ENCODE data around the gene OCLN. TPM values are rescaled to one million over a fixed set of nuclear protein-coding genes. Genes with fewer than 3 reads are reported as not detected.

OCLN gene
- total RNA-seq, 1 experiment from 2014 or later, result 56.7 TPM

DNA sequence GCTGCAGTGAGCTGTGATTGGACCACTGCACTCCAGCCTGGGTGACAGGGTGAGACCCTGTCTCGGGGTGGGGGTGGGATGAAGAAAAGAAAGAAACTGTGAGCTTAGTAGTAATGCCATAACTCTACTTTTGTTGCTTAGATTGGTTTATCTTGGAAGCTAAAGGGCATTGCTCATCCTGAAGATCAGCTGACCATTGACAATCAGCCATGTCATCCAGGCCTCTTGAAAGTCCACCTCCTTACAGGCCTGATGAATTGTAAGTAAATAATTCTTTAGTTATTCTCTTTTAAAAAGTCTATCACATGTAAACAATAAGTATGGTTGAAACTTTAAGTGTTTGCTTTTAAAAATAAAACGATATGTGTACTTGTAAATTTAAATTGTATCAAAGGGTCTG is 11.4 kb downstream of the OCLN start:
- CTCF ChIA-PET, result no interaction called here
- H3K9me2 ChIP-seq (ENCODE audit: insufficient read depth), result no peaks in the 10 kb centered on the region
- H3K27ac ChIP-seq (ENCODE audit: low read depth, low read length), result no peak overlapping the region
- POLR2A ChIA-PET, result interaction anchor here (2.1 kb wide), 1 partner anchor 14 kb away, joined by 5 read pairs; no protein-coding TSS in a partner anchor
- no peak overlapping the region for H2AFZ ChIP-seq (ENCODE audit: low read depth, low read length, poor library complexity, severe bottlenecking)
- no peaks in the 10 kb centered on the region for H4K20me1 ChIP-seq (ENCODE audit: insufficient read depth)
- no TSS peak for BruUV-seq (replicated peaks)
- peaks cover 41 to 47% of the 10 kb centered on the region in 2 experiments for H3K4me1 ChIP-seq (ENCODE audit: control insufficient read depth in 1 of 2, insufficient read depth in 2 of 2, low read length in 2 of 2)
- RAD21 ChIA-PET (ENCODE audit: low non-redundant PET in 1 of 2, low total read pairs in 2 of 2, uncharacterized antibody in 2 of 2, unreplicated experiment in 2 of 2), result no interaction called here
- no peak for TF ChIP-seq ELF1 (IDR thresholded peaks at IDR 0.05; ENCODE audit: borderline replicate concordance, low read depth)
- TF ChIP-seq YY1 (IDR thresholded peaks at IDR 0.05; ENCODE audit: extremely low read depth, insufficient replicate concordance, low read depth, low read length), result no peak
- TF ChIP-seq, protein P1, sequence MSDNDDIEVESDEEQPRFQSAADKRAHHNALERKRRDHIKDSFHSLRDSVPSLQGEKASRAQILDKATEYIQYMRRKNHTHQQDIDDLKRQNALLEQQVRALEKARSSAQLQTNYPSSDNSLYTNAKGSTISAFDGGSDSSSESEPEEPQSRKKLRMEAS (IDR thresholded peaks at IDR 0.05), result no peak
- TF ChIP-seq RAD21 (IDR thresholded peaks at IDR 0.05; ENCODE audit: low read depth), result no peak
- no peak for TF ChIP-seq FOSL1 (IDR thresholded peaks at IDR 0.05; ENCODE audit: low read depth)
- TF ChIP-seq POLR2AphosphoS5 (IDR thresholded peaks at IDR 0.05; ENCODE audit: low read depth, low read length), result no peak
- TF ChIP-seq EZH2 (IDR thresholded peaks at IDR 0.05), result no peak
- TF ChIP-seq, protein P2, sequence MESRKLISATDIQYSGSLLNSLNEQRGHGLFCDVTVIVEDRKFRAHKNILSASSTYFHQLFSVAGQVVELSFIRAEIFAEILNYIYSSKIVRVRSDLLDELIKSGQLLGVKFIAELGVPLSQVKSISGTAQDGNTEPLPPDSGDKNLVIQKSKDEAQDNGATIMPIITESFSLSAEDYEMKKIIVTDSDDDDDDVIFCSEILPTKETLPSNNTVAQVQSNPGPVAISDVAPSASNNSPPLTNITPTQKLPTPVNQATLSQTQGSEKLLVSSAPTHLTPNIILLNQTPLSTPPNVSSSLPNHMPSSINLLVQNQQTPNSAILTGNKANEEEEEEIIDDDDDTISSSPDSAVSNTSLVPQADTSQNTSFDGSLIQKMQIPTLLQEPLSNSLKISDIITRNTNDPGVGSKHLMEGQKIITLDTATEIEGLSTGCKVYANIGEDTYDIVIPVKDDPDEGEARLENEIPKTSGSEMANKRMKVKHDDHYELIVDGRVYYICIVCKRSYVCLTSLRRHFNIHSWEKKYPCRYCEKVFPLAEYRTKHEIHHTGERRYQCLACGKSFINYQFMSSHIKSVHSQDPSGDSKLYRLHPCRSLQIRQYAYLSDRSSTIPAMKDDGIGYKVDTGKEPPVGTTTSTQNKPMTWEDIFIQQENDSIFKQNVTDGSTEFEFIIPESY (IDR thresholded peaks at IDR 0.05; ENCODE audit: extremely low read depth, insufficient replicate concordance, low read length), result no peak
- TF ChIP-seq EGR1 (IDR thresholded peaks at IDR 0.05; ENCODE audit: low read depth), result no peak
- no peak for TF ChIP-seq CEBPB (IDR thresholded peaks at IDR 0.05; ENCODE audit: low read depth)
- TF ChIP-seq, protein P3, sequence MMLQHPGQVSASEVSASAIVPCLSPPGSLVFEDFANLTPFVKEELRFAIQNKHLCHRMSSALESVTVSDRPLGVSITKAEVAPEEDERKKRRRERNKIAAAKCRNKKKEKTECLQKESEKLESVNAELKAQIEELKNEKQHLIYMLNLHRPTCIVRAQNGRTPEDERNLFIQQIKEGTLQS (IDR thresholded peaks at IDR 0.05), result no peak
- TF ChIP-seq, protein P4, sequence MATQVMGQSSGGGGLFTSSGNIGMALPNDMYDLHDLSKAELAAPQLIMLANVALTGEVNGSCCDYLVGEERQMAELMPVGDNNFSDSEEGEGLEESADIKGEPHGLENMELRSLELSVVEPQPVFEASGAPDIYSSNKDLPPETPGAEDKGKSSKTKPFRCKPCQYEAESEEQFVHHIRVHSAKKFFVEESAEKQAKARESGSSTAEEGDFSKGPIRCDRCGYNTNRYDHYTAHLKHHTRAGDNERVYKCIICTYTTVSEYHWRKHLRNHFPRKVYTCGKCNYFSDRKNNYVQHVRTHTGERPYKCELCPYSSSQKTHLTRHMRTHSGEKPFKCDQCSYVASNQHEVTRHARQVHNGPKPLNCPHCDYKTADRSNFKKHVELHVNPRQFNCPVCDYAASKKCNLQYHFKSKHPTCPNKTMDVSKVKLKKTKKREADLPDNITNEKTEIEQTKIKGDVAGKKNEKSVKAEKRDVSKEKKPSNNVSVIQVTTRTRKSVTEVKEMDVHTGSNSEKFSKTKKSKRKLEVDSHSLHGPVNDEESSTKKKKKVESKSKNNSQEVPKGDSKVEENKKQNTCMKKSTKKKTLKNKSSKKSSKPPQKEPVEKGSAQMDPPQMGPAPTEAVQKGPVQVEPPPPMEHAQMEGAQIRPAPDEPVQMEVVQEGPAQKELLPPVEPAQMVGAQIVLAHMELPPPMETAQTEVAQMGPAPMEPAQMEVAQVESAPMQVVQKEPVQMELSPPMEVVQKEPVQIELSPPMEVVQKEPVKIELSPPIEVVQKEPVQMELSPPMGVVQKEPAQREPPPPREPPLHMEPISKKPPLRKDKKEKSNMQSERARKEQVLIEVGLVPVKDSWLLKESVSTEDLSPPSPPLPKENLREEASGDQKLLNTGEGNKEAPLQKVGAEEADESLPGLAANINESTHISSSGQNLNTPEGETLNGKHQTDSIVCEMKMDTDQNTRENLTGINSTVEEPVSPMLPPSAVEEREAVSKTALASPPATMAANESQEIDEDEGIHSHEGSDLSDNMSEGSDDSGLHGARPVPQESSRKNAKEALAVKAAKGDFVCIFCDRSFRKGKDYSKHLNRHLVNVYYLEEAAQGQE (IDR thresholded peaks at IDR 0.05; ENCODE audit: low read depth), result no peak
- no peak for TF ChIP-seq SP1 (IDR thresholded peaks at IDR 0.05; ENCODE audit: low read depth)
- TF ChIP-seq TCF7L2 (IDR thresholded peaks at IDR 0.05; ENCODE audit: borderline replicate concordance, extremely low read depth, insufficient read depth, insufficient read length), result no peak
- TF ChIP-seq ZNF274 (IDR thresholded peaks at IDR 0.05; ENCODE audit: low read depth, low read length), result no peak
- TF ChIP-seq SIN3A (IDR thresholded peaks at IDR 0.05; ENCODE audit: low read depth), result no peak
- peaks cover 69% of the 10 kb centered on the region for H3K79me2 ChIP-seq (ENCODE audit: insufficient read depth, low read length)
- H3K9me3 ChIP-seq (ENCODE audit: control insufficient read depth in 1 of 2, insufficient read depth in 1 of 2, low read depth in 1 of 2, low read length in 2 of 2), result no peaks in the 10 kb centered on the region
- H3K9ac ChIP-seq (ENCODE audit: low read length), result no peak overlapping the region
- no peaks in the 10 kb centered on the region for H3K27me3 ChIP-seq (ENCODE audit: insufficient read depth, low read length)
- ATAC-seq (no peak), DNase-seq (ENCODE audit: low read depth, low spot score) (no peak)
- no peak overlapping the region for H3K4me2 ChIP-seq (ENCODE audit: low read length)
- peaks cover 0 to 14% of the 10 kb centered on the region in 2 experiments; a peak in 1 of 4 replicates for H3K36me3 ChIP-seq (ENCODE audit: control insufficient read depth in 1 of 2, insufficient read depth in 2 of 2, low read length in 2 of 2)
- intact Hi-C loops (cut with micrococcal nuclease), result no loop called here
- no peak overlapping the region for H3K4me3 ChIP-seq (replicated peaks in 1 of 2; ENCODE audit: low read depth in 1 of 2, low read length in 2 of 2)
